Immature natural killer cell (primary cell): ENCODE data around the gene CFTR. TPM values are rescaled to one million over a fixed set of nuclear protein-coding genes. Genes with fewer than 3 reads are reported as not detected.
"Not testable (repeated sequence)": the region's sequence is repeated elsewhere in the genome, so short reads cannot be mapped to it uniquely, and the experiment has no call there.

ENCODE experiments used
- DNase-seq, 3 donors: peaks; one replicate each; pipeline ENCODE4 v3.0.0; 2022; ENCODE audit warnings: mixed read lengths in 1 of 3
- H3K27ac Mint-ChIP-seq, 6 donors: one replicate each; pipeline ENCODE4 v1.8.0; 2020; ENCODE audit warnings: mixed read lengths in 6 of 6, mild to moderate bottlenecking in 5 of 6, inconsistent platforms in 4 of 6, moderate library complexity in 3 of 6
- H3K27me3 Mint-ChIP-seq, 3 donors: one replicate each; pipeline ENCODE4 v1.8.0; 2020 to 2021; ENCODE audit warnings: low read depth in 3 of 3, mild to moderate bottlenecking in 3 of 3, mixed read lengths in 3 of 3, moderate library complexity in 3 of 3, inconsistent platforms in 1 of 3
- H3K36me3 Mint-ChIP-seq, 3 donors: one replicate each; pipeline ENCODE4 v1.8.0; 2020; ENCODE audit warnings: mixed read lengths in 3 of 3, inconsistent platforms in 2 of 3, mild to moderate bottlenecking in 2 of 3
- H3K4me1 Mint-ChIP-seq, 2 donors: one replicate each; pipeline ENCODE4 v1.8.0; 2020; ENCODE audit warnings: inconsistent platforms in 2 of 2, mild to moderate bottlenecking in 2 of 2, mixed read lengths in 2 of 2, moderate library complexity in 1 of 2
- H3K4me3 Mint-ChIP-seq, 5 donors: one replicate each; pipeline ENCODE4 v1.8.0; 2020; ENCODE audit warnings: mild to moderate bottlenecking in 5 of 5, mixed read lengths in 5 of 5, inconsistent platforms in 3 of 5, moderate library complexity in 3 of 5
- H3K9me3 Mint-ChIP-seq, 6 donors: one replicate each; pipeline ENCODE4 v1.8.0; 2020; ENCODE audit warnings: mild to moderate bottlenecking in 6 of 6, mixed read lengths in 6 of 6, inconsistent platforms in 4 of 6, moderate library complexity in 3 of 6
- polyA plus RNA-seq, 3 donors: library from polyadenylated mRNA; unstranded; fragments of 300-500 nt; fragmentation: Illumina TruSeq; gene quantifications; one replicate each; pipeline ENCODE4 v1.2.3, GENCODE V29; 2021

CFTR gene
- not detected for polyA plus RNA-seq

DNA sequence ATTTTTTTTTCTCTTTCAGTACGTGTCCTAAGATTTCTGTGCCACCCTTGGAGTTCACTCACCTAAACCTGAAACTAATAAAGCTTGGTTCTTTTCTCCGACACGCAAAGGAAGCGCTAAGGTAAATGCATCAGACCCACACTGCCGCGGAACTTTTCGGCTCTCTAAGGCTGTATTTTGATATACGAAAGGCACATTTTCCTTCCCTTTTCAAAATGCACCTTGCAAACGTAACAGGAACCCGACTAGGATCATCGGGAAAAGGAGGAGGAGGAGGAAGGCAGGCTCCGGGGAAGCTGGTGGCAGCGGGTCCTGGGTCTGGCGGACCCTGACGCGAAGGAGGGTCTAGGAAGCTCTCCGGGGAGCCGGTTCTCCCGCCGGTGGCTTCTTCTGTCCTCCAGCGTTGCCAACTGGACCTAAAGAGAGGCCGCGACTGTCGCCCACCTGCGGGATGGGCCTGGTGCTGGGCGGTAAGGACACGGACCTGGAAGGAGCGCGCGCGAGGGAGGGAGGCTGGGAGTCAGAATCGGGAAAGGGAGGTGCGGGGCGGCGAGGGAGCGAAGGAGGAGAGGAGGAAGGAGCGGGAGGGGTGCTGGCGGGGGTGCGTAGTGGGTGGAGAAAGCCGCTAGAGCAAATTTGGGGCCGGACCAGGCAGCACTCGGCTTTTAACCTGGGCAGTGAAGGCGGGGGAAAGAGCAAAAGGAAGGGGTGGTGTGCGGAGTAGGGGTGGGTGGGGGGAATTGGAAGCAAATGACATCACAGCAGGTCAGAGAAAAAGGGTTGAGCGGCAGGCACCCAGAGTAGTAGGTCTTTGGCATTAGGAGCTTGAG lies at the start of gene CFTR:
Gene CFTR (plus strand): TSS at position 801 of the 830 bp plus-strand sequence. CDS start 70 bp downstream, outside the sequence.
- H3K27me3 Mint-ChIP-seq = peaks cover 0 to 8% (median 6%) of the 10 kb centered on the region in 3 donors
- H3K4me1 Mint-ChIP-seq = no peaks in the 10 kb centered on the region
- no peak for DNase-seq
- no peak within 1 kb of the TSS for H3K4me3 Mint-ChIP-seq
- H3K9me3 Mint-ChIP-seq = peaks cover 0 to 18% (median 6%) of the 10 kb centered on the region in 6 donors
- no peak within 1 kb of the TSS for H3K27ac Mint-ChIP-seq
- H3K36me3 Mint-ChIP-seq = no peaks in the 10 kb centered on the region

DNA sequence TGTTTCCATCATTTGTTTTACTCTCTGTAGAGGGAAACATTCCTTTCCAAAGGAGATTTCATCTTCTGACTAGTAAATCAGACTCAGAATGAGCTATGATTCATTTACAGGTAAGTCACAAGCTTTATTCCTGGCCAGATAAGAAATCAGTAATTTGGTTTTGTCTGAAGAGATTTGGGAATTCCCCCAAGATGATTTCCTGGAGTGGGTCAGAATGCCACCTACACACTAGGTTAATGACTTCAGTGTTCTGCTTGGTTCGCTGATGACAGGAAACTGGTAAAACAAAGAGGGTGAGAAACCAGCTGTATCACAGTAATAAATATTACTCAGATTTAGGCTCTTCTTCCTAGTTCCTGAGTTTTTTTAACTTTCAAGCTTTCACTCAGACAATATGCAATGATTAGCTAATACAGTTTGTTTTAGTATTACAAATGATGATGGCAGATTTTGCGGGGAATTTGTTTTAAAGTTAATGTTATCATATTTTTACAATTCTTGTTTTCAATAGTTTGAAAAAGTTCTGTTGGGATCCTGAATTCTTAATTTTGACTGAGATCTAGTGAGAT lies 44.3 kb upstream of the CFTR start:
- Mint-ChIP-seq H3K4me1 (no peaks in the 10 kb centered on the region), H3K27ac (no peak overlapping the region), H3K4me3 (no peak overlapping the region), H3K36me3 (no peaks in the 10 kb centered on the region), H3K9me3 (peaks cover 2 to 10% (median 7%) of the 10 kb centered on the region in 6 donors), H3K27me3 (peaks cover 0 to 7% (median 2%) of the 10 kb centered on the region in 3 donors)
- DNase-seq = no peak

DNA sequence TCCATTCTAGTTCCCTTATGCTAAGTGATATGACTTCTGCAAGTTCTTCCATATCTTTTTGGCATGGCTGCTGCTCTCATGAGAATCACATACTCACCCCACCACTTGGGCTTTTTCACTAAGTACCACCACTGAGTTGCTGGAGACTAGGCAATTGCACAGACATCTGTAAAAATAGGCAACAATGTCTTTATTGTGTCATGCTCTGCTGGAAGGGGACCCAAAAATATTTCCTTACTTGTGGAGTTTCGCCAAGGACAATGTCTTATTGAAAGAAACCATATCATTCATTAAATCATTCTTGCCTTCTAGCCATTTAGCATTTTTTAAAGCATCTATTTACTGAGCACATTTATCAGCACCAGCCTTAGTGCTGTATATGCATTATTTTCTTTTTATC lies 35.2 kb upstream of the CFTR start:
- no peaks in the 10 kb centered on the region for H3K4me1 Mint-ChIP-seq
- no peaks in the 10 kb centered on the region for H3K36me3 Mint-ChIP-seq
- H3K4me3 Mint-ChIP-seq = no peak overlapping the region
- peaks cover 1 to 19% (median 4%) of the 10 kb centered on the region in 6 donors for H3K9me3 Mint-ChIP-seq
- no peak for DNase-seq
- H3K27me3 Mint-ChIP-seq = peaks cover 0 to 2% (median 2%) of the 10 kb centered on the region in 3 donors
- H3K27ac Mint-ChIP-seq = no peak overlapping the region

DNA sequence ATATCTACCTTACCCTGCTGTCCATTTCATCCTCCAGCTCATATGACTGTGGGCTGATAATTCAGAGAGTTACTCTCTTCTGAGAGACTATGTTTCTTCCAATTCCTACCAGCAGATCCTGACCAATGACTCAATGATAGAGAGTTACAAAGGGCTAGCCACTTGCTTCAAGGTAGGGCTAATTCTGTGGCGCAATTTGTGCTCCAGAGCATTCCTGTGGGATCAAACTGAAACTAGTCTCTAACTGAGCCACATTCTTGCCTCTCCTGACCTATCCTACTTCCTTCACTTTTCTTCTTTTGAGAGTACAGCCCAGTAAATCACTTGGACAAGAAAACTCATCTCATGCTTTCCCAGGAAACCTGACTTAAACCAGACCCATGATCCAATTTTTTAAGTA lies 34.6 kb upstream of the CFTR start:
- H3K4me1 Mint-ChIP-seq = no peaks in the 10 kb centered on the region
- DNase-seq = no peak
- no peaks in the 10 kb centered on the region for H3K36me3 Mint-ChIP-seq
- no peak overlapping the region for H3K4me3 Mint-ChIP-seq
- H3K27me3 Mint-ChIP-seq = peaks cover 0 to 2% (median 2%) of the 10 kb centered on the region in 3 donors
- no peak overlapping the region for H3K27ac Mint-ChIP-seq
- peaks cover 2 to 21% (median 6%) of the 10 kb centered on the region in 6 donors for H3K9me3 Mint-ChIP-seq

DNA sequence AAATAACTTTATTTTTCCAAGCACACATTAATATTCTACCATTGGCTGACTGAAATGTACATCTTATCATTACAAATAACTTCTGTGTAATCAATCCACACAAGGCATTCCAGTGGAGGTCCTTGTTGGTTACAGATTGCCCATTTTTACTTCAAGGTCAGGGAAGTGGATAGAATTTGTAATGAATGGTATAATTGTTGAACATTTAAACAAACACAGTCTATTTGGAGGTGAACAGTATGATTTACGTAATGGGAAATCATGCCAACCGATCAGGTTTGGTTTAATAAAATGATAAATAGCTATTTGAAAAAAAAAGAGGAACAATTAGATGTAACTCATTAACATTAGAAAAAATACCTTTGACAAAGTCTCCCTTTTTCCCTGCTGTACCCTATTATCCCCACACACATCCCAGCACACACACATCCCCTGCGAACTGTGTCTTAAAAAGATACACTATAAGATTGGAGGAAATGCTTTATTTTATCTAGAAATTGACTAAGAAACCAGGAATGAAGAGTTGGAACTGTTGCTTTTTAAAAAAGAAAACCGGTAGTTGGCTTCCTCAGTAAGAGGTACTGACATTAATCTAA lies 33.5 kb upstream of the CFTR start:
- no peaks in the 10 kb centered on the region for H3K4me1 Mint-ChIP-seq
- H3K36me3 Mint-ChIP-seq = no peaks in the 10 kb centered on the region
- no peak for DNase-seq
- peaks cover 0 to 2% (median 2%) of the 10 kb centered on the region in 3 donors for H3K27me3 Mint-ChIP-seq
- H3K27ac Mint-ChIP-seq = no peak overlapping the region
- H3K4me3 Mint-ChIP-seq = no peak overlapping the region
- H3K9me3 Mint-ChIP-seq = peaks cover 2 to 20% (median 9%) of the 10 kb centered on the region in 6 donors

DNA sequence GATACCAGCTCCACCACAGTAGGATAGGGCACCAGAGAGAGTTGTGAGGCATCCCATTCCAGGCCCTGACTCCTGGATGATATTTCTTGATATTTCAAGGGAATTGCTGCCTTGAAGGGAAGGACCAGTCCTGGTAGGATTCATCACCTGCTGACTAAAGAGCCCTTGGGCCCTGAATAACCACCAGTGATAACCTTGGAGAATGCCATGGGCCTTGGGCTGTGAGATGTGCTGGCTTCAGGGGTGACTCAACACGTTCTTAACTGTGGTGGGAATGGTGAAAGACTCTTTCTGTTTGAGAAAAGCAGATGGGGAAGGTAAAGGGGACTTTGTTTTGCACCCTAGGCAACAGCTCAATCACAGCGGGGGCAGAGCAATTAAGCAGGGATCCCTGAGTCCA lies 31.2 kb upstream of the CFTR start:
- Mint-ChIP-seq H3K27ac (no peak overlapping the region), H3K4me3 (no peak overlapping the region), H3K9me3 (peaks cover 3 to 20% (median 9%) of the 10 kb centered on the region in 6 donors), H3K4me1 (no peaks in the 10 kb centered on the region), H3K36me3 (no peaks in the 10 kb centered on the region), H3K27me3 (peaks cover 0 to 3% (median 2%) of the 10 kb centered on the region in 3 donors)
- no peak for DNase-seq

DNA sequence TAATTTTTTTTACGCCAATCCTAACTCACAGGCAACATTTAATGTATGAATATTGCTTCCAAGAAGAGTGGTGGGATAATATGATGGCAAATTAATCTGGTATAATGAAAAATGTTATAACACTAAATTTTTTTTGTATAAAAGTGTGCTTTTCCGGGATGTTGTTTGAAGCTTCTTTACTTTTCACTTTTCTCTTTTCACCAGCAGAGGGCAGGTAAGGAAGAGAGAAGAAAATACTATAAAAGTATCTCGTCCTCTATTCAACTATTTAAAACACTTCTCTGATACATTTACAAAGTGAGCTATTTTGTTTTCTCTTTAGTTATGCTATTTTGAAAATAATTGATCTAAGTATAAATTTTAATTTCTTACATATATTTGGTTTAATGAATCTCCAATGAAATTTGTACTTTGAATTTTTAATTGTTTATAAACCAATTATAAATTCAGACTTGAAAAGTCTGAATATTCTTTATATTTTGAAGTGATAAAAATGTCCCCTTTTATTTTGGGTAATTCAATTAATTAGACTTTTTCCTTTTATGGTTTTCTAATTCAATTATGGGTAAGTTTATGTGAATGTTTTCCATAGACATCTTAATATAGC lies 20.7 kb upstream of the CFTR start:
- H3K4me1 Mint-ChIP-seq = no peaks in the 10 kb centered on the region
- DNase-seq = no peak
- H3K27ac Mint-ChIP-seq = no peak overlapping the region
- peaks cover 0 to 2% (median 0%) of the 10 kb centered on the region in 3 donors for H3K27me3 Mint-ChIP-seq
- peaks cover 0 to 4% (median 0%) of the 10 kb centered on the region in 3 donors for H3K36me3 Mint-ChIP-seq
- H3K9me3 Mint-ChIP-seq = peaks cover 0 to 14% (median 1%) of the 10 kb centered on the region in 6 donors
- no peak overlapping the region for H3K4me3 Mint-ChIP-seq

DNA sequence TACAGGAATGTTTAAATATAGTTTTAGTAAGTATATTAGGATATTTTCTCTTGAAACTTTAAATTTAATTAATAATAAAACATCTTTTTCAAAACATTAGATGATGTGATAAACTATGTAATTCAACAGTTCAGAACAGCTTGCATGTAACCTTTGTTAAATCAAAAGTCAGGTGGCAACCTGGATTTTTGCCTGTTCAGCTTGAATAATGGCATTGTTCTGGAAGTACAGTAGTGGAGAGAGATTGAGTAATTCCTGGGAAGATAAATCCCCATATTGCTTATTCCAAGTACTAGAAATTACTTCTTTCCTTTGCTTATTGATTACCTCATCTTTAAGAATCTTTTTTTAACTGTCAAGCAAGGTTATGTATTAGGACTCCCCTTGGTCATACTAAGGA lies 20.1 kb upstream of the CFTR start:
- H3K27ac Mint-ChIP-seq = no peak overlapping the region
- H3K4me1 Mint-ChIP-seq = no peaks in the 10 kb centered on the region

DNA sequence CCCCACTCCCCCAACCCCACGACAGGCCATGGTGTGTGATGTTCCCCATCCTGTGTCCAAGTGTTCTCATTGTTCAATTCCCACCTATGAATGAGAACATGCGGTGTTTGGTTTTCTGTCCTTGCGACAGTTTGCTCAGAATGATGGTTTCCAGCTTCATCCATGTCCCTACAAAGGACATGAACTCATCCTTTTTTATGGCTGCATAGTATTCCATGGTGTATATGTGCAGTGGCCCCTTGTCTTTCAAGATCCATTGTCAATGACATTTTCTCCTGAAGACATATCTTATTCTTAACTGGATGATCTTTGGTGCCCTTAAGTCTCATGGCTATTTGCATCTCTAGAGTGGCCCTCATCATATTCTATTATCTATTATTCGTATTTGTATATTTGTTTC lies 19.0 kb upstream of the CFTR start:
- H3K9me3 Mint-ChIP-seq = peaks cover 0 to 14% (median 3%) of the 10 kb centered on the region in 6 donors
- H3K27me3 Mint-ChIP-seq, H3K4me3 Mint-ChIP-seq, H3K36me3 Mint-ChIP-seq, H3K27ac Mint-ChIP-seq, DNase-seq, H3K4me1 Mint-ChIP-seq: not testable (repeated sequence)

More for the DNA sequence above, 20.1 kb upstream of the CFTR start:
- peaks cover 0 to 14% (median 4%) of the 10 kb centered on the region in 6 donors for H3K9me3 Mint-ChIP-seq
- no peak overlapping the region for H3K4me3 Mint-ChIP-seq
- peaks cover 0 to 2% (median 2%) of the 10 kb centered on the region in 3 donors for H3K27me3 Mint-ChIP-seq
- H3K36me3 Mint-ChIP-seq = peaks cover 0 to 4% (median 0%) of the 10 kb centered on the region in 3 donors
- DNase-seq = no peak

DNA sequence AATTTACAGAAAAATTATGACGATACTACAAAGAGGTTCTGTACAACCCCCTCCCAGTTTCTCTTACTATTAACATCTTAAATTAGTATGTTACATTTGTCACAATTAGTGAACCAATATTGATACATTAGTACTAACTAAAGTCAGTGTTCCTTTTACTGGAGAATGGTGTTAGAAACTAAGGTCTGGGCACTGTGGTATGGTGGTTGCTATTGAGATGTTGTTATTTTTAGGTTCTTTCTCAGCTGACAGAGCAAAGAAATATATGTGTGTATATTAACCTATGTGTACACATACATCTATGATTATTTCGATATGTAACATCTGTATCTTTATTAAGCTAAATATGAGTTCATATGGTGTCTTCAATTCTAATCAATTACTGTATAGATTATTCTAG lies 11.7 kb upstream of the CFTR start:
- H3K36me3 Mint-ChIP-seq = no peaks in the 10 kb centered on the region
- H3K4me3 Mint-ChIP-seq = no peak overlapping the region
- DNase-seq = no peak
- no peak overlapping the region for H3K27ac Mint-ChIP-seq
- peaks cover 2 to 5% (median 4%) of the 10 kb centered on the region in 6 donors for H3K9me3 Mint-ChIP-seq
- H3K4me1 Mint-ChIP-seq = no peaks in the 10 kb centered on the region
- peaks cover 2 to 4% (median 2%) of the 10 kb centered on the region in 3 donors for H3K27me3 Mint-ChIP-seq

DNA sequence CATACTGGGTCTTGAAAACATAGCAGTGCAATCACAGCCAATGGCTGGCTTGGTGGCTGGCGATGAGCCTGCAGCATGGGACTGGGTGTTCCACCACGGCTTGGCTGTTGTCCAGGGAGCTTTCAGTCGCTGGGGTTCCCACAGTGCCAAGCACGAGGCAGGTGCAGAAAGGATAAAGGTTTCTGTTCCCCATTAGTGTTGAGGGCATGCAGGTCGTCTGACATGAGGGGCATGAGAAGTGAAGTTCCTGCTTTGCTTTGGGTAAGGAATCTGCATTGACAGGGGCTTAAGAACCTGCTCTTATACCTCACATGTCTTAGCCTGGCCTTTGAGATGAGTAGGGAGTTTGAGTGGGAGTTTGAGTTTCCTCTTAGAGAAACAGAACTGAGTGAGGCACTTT lies 9.0 kb upstream of the CFTR start:
- no peak overlapping the region for H3K4me3 Mint-ChIP-seq
- no peaks in the 10 kb centered on the region for H3K4me1 Mint-ChIP-seq
- H3K27ac Mint-ChIP-seq = no peak overlapping the region
- peaks cover 0 to 5% (median 3%) of the 10 kb centered on the region in 6 donors for H3K9me3 Mint-ChIP-seq
- no peaks in the 10 kb centered on the region for H3K36me3 Mint-ChIP-seq
- no peak for DNase-seq
- peaks cover 0 to 4% (median 2%) of the 10 kb centered on the region in 3 donors for H3K27me3 Mint-ChIP-seq

DNA sequence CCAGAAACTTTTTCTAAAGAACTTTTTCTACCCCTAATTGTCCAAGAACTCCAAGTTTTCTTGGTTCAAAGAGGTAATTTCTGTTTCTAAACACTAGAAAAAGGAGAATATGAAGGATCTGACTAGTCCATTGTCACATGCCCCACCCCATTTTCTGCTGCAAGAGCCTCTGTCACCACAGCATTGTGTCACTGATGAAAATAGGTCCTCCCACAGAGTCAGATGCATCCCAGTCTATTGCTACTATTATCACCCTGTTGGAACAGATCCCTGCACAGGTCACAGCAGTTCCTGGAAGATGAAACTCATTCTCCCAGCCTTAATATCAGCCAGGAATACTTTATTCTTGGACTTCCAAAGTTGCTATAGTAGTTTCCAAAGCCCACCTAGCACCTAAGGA lies 7.5 kb upstream of the CFTR start:
- Mint-ChIP-seq H3K4me3 (no peak overlapping the region), H3K27me3 (peaks cover 0 to 4% (median 3%) of the 10 kb centered on the region in 3 donors), H3K9me3 (peaks cover 0 to 7% (median 4%) of the 10 kb centered on the region in 6 donors), H3K36me3 (no peaks in the 10 kb centered on the region), H3K27ac (no peak overlapping the region), H3K4me1 (no peaks in the 10 kb centered on the region)
- no peak for DNase-seq

DNA sequence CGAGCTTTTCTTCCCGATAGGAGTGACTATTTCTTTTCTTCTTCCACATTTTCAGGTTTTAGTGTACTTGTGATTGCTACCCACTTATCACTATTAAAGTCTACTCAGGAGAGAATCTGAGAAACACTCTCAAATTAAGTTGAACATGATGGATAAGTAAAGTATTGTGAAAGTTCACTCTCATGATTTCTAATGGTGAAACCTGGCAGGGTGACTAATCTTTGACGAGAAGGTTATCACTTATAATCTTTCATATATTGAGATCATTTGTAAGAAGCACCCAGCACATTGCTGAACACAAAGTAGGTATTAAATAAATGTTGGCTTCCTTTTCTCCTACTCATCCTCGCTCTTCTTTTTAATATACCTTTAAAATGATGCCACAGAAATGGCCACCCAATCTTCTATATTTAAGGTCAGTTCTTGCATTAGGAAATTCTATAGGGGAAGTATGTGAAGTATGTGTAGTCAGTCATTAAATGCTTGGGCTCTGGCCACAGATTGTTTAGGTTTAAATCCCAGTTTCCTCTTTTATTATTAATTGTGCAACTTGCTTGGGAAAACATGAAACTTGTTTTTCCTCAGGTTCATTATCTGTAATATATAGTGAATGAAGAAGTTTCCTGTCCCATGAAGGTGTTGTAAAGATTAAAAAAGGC lies 3.1 kb upstream of the CFTR start:
- no peaks in the 10 kb centered on the region for H3K36me3 Mint-ChIP-seq
- no peak overlapping the region for H3K27ac Mint-ChIP-seq
- H3K4me3 Mint-ChIP-seq = no peak overlapping the region
- no peaks in the 10 kb centered on the region for H3K4me1 Mint-ChIP-seq
- H3K9me3 Mint-ChIP-seq = peaks cover 1 to 18% (median 7%) of the 10 kb centered on the region in 6 donors
- DNase-seq = no peak
- H3K27me3 Mint-ChIP-seq = peaks cover 2 to 8% (median 6%) of the 10 kb centered on the region in 3 donors
